HepG2 (cell line): ENCODE measurements around the gene HTD2. TPM values are rescaled to one million over a fixed set of nuclear protein-coding genes. Genes with fewer than 3 reads are reported as not detected.

Source experiments
- ATAC-seq: fragments of 200-7000 bp; cut with Tn5 transposase; 3 replicates; pipeline ENCODE4 v1.9.1; 2020; ENCODE audit warnings: mild to moderate bottlenecking, moderate library complexity
- BruUV-seq: library from RNA; stranded (reverse); fragments of 400-500 nt; replicated peaks from 2 replicates; lab custom pipeline; 2021; lab: Mats Ljungman, UMichigan
- CTCF ChIA-PET: fragments of 300-600 bp; formaldehyde crosslinking; extraction: SDS; loops from one replicate; lab custom pipeline; 2021; ENCODE audit warnings: low total read pairs, inconsistent platforms, low intra/inter-chr PET ratio; lab: Yijun Ruan, JAX
- POLR2A ChIA-PET: fragments of 350-600 bp; sonication (Branson Sonifier 250); formaldehyde crosslinking; loops from one replicate; lab custom pipeline; 2020; ENCODE audit warnings: antibody characterized with exemption, inconsistent platforms; lab: Yijun Ruan, JAX
- DNase-seq: peaks from one replicate; pipeline ENCODE4 v3.0.0-alpha.2; 2015; ENCODE audit warnings: low spot score
- FAIRE-seq: peaks from 3 replicates; lab custom pipeline; 2011; peaks lifted over from hg19 to GRCh38; lab: Jason Lieb, UNC
- H2AFZ ChIP-seq: one replicate; pipeline ENCODE4 v1.6.1; 2011; ENCODE audit warnings: low read length, inconsistent platforms
- H3K27ac ChIP-seq: fragments of 300-600 bp; 3 replicates; pipeline ENCODE4 v1.8.0; 2011; ENCODE audit warnings: mixed run types, mild to moderate bottlenecking, mixed read lengths, low read length, inconsistent platforms; ENCODE audit not compliant: insufficient read depth; ENCODE audit errors: extremely low read length
- H3K27me3 ChIP-seq, 2 experiments: fragments of 200-600 bp in 1 of 2; 2 replicates in 1 of 2; 3 replicates in 1 of 2; pipeline versions ENCODE4 v1.6.0 to v1.8.0; 2011; ENCODE audit warnings: low read length in 2 of 2, mild to moderate bottlenecking in 2 of 2, moderate library complexity in 2 of 2, inconsistent platforms in 1 of 2; ENCODE audit not compliant: insufficient read depth in 2 of 2, control insufficient read depth in 1 of 2
- H3K36me3 ChIP-seq, 2 experiments: fragments of 200-600 bp in 1 of 2; replicated peaks in 1 of 2; 2 replicates in 1 of 2; 3 replicates in 1 of 2; pipeline versions ENCODE4 v1.5.1 to v1.8.0; 2011; ENCODE audit warnings: low read length in 2 of 2, inconsistent platforms in 1 of 2; ENCODE audit not compliant: insufficient read depth in 2 of 2, control insufficient read depth in 1 of 2
- H3K4me1 ChIP-seq: 2 replicates; pipeline ENCODE4 v1.5.1; 2012; ENCODE audit warnings: low read length, inconsistent platforms; ENCODE audit not compliant: insufficient read depth
- H3K4me2 ChIP-seq: 2 replicates; pipeline ENCODE4 v1.6.0; 2011; ENCODE audit warnings: low read depth, low read length, inconsistent platforms
- H3K4me3 ChIP-seq, 3 experiments: fragments of 200-600 bp in 1 of 3; sonication (generic), shearing (Covaris generic) in 1 of 3; replicated peaks in 1 of 3; 2 replicates each; pipeline ENCODE4 v1.5.1; 2011 to 2016; ENCODE audit warnings: low read length in 3 of 3, inconsistent platforms in 2 of 3, low read depth in 2 of 3, mild to moderate bottlenecking in 2 of 3, control low read depth in 1 of 3, mixed read lengths in 1 of 3; ENCODE audit not compliant: insufficient read depth in 1 of 3
- H3K79me2 ChIP-seq: one replicate; pipeline ENCODE4 v1.6.1; 2011; ENCODE audit warnings: low read length, inconsistent platforms; ENCODE audit not compliant: insufficient read depth
- H3K9ac ChIP-seq: 2 replicates; pipeline ENCODE4 v1.6.0; 2011; ENCODE audit warnings: mild to moderate bottlenecking, low read depth, low read length, inconsistent platforms; ENCODE audit not compliant: insufficient read depth
- H3K9me3 ChIP-seq: 2 replicates; pipeline ENCODE4 v1.5.1; 2012; ENCODE audit warnings: mild to moderate bottlenecking, low read length
- H4K20me1 ChIP-seq: 2 replicates; pipeline ENCODE4 v1.6.0; 2011; ENCODE audit warnings: inconsistent platforms, mild to moderate bottlenecking, low read length, moderate library complexity; ENCODE audit not compliant: insufficient read depth
- CHCHD3 ChIP-seq: sonication (generic); formaldehyde crosslinking; IDR thresholded peaks from 2 replicates; pipeline ENCODE4 v1.8.0; 2022; ENCODE audit warnings: mild to moderate bottlenecking, missing genetic modification reagents, moderate library complexity
- FOXO1 ChIP-seq: sonication (generic); formaldehyde crosslinking; IDR thresholded peaks from 2 replicates; pipeline ENCODE4 v1.4.0; 2020; ENCODE audit warnings: missing genetic modification reagents
- GTF2F1 ChIP-seq: fragments of 150-350 bp; IDR thresholded peaks from 2 replicates; pipeline ENCODE4 v1.6.1; 2014; ENCODE audit warnings: low read length
- HIVEP1 ChIP-seq: sonication (generic); formaldehyde crosslinking; IDR thresholded peaks from 2 replicates; pipeline ENCODE4 v1.4.0; 2020; ENCODE audit warnings: mild to moderate bottlenecking, missing genetic modification reagents
- HNF4A ChIP-seq: sonication (generic); formaldehyde crosslinking; IDR thresholded peaks from 2 replicates; pipeline ENCODE4 v1.4.0; 2020; ENCODE audit warnings: missing genetic modification reagents
- IKZF1 ChIP-seq: fragments of 450-650 bp; IDR thresholded peaks from 2 replicates; pipeline ENCODE4 v1.7.1; 2016
- KMT2B ChIP-seq: IDR thresholded peaks from 2 replicates; pipeline ENCODE4 v1.6.1; 2016; ENCODE audit warnings: missing genetic modification reagents, missing compliant biosample characterization
- MAFK ChIP-seq, 2 experiments: IDR thresholded peaks in 1 of 2; conservative IDR thresholded peaks in 1 of 2; 2 replicates each; pipeline ENCODE4 v1.6.1; 2011; ENCODE audit warnings: improper control_type of control experiment in 2 of 2, low read length in 2 of 2
- MEIS2 ChIP-seq: sonication (generic); formaldehyde crosslinking; IDR thresholded peaks from 2 replicates; pipeline ENCODE4 v1.9.0; 2021; ENCODE audit warnings: mild to moderate bottlenecking, missing genetic modification reagents
- NBN ChIP-seq: fragments of 450-650 bp; conservative IDR thresholded peaks from 2 replicates; pipeline ENCODE4 v1.6.1; 2017
- NFIB ChIP-seq: sonication (generic); formaldehyde crosslinking; IDR thresholded peaks from 2 replicates; pipeline ENCODE4 v1.9.0; 2021; ENCODE audit warnings: missing genetic modification reagents, mild to moderate bottlenecking, borderline replicate concordance
- NR2C2 ChIP-seq: sonication (generic); formaldehyde crosslinking; IDR thresholded peaks from 2 replicates; pipeline ENCODE4 v1.4.0; 2020; ENCODE audit warnings: missing genetic modification reagents, mild to moderate bottlenecking, moderate library complexity, borderline replicate concordance
- ZFP36L2 ChIP-seq: sonication (generic); formaldehyde crosslinking; IDR thresholded peaks from 2 replicates; pipeline ENCODE4 v1.4.0; 2020; ENCODE audit warnings: missing genetic modification reagents
- ZNF263 ChIP-seq: sonication (generic); formaldehyde crosslinking; IDR thresholded peaks from 2 replicates; pipeline ENCODE4 v1.4.0; 2020; ENCODE audit warnings: missing genetic modification reagents
- WGBS: methylation state at CpG from one replicate; pipeline ENCODE4 v1.1.6; 2017; ENCODE audit warnings: low lambda C conversion rate; 5-methylcytosine and 5-hydroxymethylcytosine counted together
- in situ Hi-C: cut with HindIII; loops from 2 replicates; pipeline ENCODE4 v1.10.0; 2017; ENCODE audit warnings: low pct_unique_long_range_greater_than_20kb; ENCODE audit not compliant: extremely low pct_ligation_motif_present
- intact Hi-C: fragments of 100-400 bp; cut with micrococcal nuclease; formaldehyde crosslinking; loops from one replicate; pipeline ENCODE4 v1.10.0; 2022; ENCODE audit not compliant: unreplicated experiment
- polyA plus RNA-seq, 8 experiments: library from polyadenylated mRNA; depleted of rRNA in 3 of 8; stranded (reverse) in 7 of 8; unstranded in 1 of 8; fragments of >200 nt; fragmentation: Illumina TruSeq in 4 of 8; extraction: Trizol in 4 of 8; gene quantifications; 2 replicates each; pipeline versions ENCODE4 v1.2.1 to v1.2.3, GENCODE V29; 2011 to 2016; ENCODE audit warnings: low read depth in 4 of 8, missing spikeins in 1 of 8, mixed read lengths in 1 of 8; ENCODE audit not compliant: insufficient read depth in 1 of 8
- total RNA-seq, 5 experiments: library from RNA; depleted of rRNA; stranded (reverse); fragments of >200 nt; fragmentation: Illumina TruSeq; extraction: Trizol; gene quantifications; 2 replicates each; pipeline ENCODE4 v1.2.3, GENCODE V29; 2016; ENCODE audit warnings: low read depth in 1 of 5
- TF ChIP-seq, protein P1 (sequence below): sonication (generic); formaldehyde crosslinking; IDR thresholded peaks from 2 replicates; pipeline ENCODE4 v1.5.1; 2020; ENCODE audit warnings: missing genetic modification reagents, mild to moderate bottlenecking, borderline replicate concordance

HTD2 gene
- total and polyA plus RNA-seq, 2 of the 13 experiments (the other 11 are each of a cell fraction or from before 2014, with no cell fraction given), result 8.6 to 13.7 TPM

DNA sequence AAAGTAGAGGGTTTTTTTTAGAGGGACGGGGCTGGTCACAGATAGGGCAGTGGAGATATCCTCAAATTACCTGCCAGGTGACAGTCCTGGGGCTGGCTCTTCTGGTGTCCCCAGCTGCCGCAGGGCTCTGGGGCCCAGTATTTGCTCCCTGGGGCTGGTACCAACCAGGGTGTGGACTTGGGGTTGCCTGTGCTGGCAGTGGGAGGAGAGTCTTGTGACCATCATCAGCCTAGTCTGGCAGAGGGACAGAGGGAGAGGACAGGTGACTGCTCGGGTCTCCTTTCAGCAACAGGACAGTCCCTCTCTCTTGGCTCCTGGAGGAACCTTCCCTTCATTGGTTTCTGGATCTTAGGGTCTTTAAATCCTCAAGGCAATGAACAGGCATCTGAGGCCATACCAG is 8.1 kb upstream of the HTD2 start:
- TF ChIP-seq, protein P1, sequence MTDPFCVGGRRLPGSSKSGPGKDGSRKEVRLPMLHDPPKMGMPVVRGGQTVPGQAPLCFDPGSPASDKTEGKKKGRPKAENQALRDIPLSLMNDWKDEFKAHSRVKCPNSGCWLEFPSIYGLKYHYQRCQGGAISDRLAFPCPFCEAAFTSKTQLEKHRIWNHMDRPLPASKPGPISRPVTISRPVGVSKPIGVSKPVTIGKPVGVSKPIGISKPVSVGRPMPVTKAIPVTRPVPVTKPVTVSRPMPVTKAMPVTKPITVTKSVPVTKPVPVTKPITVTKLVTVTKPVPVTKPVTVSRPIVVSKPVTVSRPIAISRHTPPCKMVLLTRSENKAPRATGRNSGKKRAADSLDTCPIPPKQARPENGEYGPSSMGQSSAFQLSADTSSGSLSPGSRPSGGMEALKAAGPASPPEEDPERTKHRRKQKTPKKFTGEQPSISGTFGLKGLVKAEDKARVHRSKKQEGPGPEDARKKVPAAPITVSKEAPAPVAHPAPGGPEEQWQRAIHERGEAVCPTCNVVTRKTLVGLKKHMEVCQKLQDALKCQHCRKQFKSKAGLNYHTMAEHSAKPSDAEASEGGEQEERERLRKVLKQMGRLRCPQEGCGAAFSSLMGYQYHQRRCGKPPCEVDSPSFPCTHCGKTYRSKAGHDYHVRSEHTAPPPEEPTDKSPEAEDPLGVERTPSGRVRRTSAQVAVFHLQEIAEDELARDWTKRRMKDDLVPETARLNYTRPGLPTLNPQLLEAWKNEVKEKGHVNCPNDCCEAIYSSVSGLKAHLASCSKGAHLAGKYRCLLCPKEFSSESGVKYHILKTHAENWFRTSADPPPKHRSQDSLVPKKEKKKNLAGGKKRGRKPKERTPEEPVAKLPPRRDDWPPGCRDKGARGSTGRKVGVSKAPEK (CRISPR knock-in tag), result no peak
- TF ChIP-seq IKZF1 (no peak), KMT2B (CRISPR knock-in tag) (no peak), HIVEP1 (no peak), FOXO1 (CRISPR knock-in tag) (no peak), ZNF263 (CRISPR knock-in tag) (no peak), GTF2F1 (no peak), HNF4A (CRISPR knock-in tag) (no peak), MEIS2 (CRISPR knock-in tag) (no peak), ZFP36L2 (no peak), NR2C2 (no peak), NBN (no peak), NFIB (no peak), MAFK (conservative IDR thresholded peaks at IDR 0.05 in 1 of 2, IDR thresholded peaks at IDR 0.05 in 1 of 2; ENCODE audit: low read length in 2 of 2) (no peak), CHCHD3 (CRISPR knock-in tag) (no peak)
- intact Hi-C loops (no loop called here), in situ Hi-C loops (no loop called here)
- no peak overlapping the region for H3K9ac ChIP-seq
- no peak overlapping the region for H3K4me3 ChIP-seq
- DNase-seq, result no peak
- peak; percentile 36; the same call in 2 of the 3 replicates for ATAC-seq
- FAIRE-seq, result no peak
- WGBS, result 62% methylated on average over 2 of the region's 3 CpGs
- H3K36me3 ChIP-seq, result no peaks in the 10 kb centered on the region; a peak in 1 of 5 replicates
- H3K79me2 ChIP-seq, result no peaks in the 10 kb centered on the region
- H3K4me2 ChIP-seq, result no peak overlapping the region
- H3K9me3 ChIP-seq, result no peaks in the 10 kb centered on the region
- 0 out of 5 replicates have a peak, but pooled peaks cover 0 to 3% of the 10 kb centered on the region in 2 experiments for H3K27me3 ChIP-seq
- BruUV-seq, result no TSS peak
- H4K20me1 ChIP-seq, result no peaks in the 10 kb centered on the region
- H3K27ac ChIP-seq, result no peak overlapping the region
- peaks cover 21% of the 10 kb centered on the region for H3K4me1 ChIP-seq
- POLR2A ChIA-PET, result no interaction called here
- H2AFZ ChIP-seq, result no peak overlapping the region
- CTCF ChIA-PET, result no interaction called here
